Stimulated activated CD4-positive, alpha-beta T cell treated with anti-CD3 and anti-CD28 coated beads, Interleukin-4, amount 100 ng/mL, for 48 hours (primary cell): ENCODE results near the gene PROM2.
"Not testable (repeated sequence)": the region's sequence is repeated elsewhere in the genome, so short reads cannot be mapped to it uniquely, and the experiment has no call there.

Source experiments
- DNase-seq, 2 donors: peaks; one replicate each; pipeline ENCODE4 v3.0.0-alpha.2; 2020; ENCODE audit warnings: low read depth in 2 of 2

PROM2 gene, protein sequence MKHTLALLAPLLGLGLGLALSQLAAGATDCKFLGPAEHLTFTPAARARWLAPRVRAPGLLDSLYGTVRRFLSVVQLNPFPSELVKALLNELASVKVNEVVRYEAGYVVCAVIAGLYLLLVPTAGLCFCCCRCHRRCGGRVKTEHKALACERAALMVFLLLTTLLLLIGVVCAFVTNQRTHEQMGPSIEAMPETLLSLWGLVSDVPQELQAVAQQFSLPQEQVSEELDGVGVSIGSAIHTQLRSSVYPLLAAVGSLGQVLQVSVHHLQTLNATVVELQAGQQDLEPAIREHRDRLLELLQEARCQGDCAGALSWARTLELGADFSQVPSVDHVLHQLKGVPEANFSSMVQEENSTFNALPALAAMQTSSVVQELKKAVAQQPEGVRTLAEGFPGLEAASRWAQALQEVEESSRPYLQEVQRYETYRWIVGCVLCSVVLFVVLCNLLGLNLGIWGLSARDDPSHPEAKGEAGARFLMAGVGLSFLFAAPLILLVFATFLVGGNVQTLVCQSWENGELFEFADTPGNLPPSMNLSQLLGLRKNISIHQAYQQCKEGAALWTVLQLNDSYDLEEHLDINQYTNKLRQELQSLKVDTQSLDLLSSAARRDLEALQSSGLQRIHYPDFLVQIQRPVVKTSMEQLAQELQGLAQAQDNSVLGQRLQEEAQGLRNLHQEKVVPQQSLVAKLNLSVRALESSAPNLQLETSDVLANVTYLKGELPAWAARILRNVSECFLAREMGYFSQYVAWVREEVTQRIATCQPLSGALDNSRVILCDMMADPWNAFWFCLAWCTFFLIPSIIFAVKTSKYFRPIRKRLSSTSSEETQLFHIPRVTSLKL

DNA sequence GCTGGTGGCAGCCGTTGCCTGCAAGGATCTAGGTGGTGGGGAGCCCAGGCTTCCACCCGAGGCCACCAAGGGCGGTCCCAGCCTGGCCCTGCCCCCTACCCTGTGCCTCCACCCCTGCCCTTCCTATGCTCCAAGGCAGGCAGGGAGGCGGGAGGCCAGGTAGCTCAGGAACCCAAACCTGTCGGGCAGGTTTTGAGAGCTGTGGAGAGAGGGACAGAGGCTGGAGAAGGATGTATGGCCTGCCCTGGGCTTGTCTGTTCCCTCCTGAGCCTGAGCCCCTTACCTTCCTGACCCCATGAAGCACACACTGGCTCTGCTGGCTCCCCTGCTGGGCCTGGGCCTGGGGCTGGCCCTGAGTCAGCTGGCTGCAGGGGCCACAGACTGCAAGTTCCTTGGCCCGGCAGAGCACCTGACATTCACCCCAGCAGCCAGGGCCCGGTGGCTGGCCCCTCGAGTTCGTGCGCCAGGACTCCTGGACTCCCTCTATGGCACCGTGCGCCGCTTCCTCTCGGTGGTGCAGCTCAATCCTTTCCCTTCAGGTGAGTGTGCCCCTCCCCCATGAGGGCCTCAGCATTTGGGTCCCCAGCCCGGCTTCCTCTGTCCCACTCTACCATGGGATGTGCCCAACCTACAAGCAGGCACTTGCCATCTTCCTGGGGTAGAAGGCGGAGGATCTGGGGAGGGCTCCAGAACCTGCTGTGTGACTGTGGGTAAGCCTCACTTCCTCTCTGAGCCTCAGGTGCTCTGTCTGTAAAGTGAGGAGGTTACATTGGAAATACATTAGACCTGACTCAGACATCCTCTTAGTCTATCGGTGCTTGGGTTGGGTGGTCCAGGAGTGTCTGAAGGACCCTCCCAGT lies at the start of gene PROM2:
Gene PROM2 (plus strand): TSS at position 159 of the 860 bp plus-strand sequence. CDS start 137 bp downstream, at position 296.
- DNase-seq = no peak

DNA sequence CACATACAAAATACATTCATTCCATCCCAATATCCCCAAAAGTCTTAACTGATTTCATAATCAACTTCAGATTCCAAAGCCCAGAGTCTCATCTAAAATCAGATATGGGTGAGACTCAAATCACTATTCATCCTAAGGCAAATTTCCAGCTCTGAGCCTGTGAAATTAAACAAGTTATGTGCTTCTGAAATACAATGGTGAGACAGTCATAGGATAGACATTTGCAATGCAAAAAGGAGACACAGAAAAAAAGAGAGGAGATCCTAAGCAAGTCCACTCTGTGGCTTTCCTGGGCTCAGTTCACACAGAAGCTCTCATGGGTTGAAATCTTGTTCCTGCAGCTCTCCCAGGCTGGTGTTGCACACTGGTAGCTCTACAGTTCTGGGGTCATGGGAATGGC lies 48.6 kb upstream of the PROM2 start:
- no peak for DNase-seq

DNA sequence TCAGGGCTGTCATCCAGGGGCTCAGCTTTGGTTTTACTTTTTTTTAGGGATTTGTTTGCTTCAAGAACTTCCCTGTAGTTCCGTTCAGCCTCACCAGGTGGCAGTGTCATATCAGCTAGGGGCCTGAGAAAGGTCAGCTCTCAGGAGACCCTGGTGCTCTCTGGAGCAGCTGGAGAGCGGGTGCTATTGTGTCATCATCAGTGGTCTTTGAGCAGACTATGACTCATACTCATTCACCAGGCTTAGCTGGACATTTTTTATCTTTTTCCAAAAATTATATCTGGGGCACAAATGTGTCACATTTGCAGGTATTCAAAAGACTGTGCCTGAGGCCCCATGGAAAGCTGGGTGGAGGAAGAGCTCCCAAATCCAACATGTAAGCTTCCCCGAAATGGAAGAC lies 42.5 kb upstream of the PROM2 start:
- DNase-seq = peak; percentile 14 to 34

DNA sequence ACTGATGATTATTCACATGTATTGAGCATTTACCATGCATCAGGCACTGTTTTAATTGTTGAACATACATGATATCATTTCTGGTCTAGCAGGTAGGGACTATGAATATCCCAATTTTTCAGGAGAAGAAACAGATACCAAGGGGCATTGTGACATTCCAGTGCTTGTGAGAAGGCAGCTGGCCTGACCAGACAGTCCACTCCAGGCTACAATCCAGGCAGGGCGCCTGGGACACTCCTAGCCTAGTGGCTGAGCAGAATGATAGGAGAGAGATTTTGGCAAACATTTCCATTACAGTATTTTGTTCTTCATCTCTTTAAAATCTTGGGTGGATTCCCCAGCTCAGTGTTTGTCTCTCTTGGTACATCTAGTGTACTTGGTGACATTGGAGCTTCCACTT lies 42.0 kb upstream of the PROM2 start:
- DNase-seq = no peak

DNA sequence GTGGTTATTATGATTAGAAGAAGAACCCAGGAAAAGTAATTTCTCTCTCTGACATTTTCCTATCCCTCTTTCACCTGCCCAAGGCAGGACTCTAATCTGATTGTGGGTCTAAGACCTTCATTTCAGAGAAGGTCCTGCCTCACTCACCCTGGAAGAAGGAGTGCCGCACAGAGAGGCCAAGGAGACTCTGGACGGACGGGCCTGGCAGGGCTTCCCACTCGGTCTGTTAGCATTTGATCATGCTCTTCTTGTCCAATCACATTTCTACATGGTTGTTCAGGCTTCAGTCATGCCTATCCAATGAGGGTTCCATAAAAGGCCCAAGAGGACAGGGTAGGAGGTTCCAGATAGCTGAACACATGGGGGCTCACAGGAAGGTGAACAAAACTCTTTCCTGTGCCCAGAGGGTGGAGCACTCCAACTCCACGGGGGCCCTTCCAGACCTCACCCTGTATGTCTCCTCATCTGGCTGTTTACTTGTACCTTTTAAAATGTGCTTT lies 39.9 kb upstream of the PROM2 start:
- no peak for DNase-seq

DNA sequence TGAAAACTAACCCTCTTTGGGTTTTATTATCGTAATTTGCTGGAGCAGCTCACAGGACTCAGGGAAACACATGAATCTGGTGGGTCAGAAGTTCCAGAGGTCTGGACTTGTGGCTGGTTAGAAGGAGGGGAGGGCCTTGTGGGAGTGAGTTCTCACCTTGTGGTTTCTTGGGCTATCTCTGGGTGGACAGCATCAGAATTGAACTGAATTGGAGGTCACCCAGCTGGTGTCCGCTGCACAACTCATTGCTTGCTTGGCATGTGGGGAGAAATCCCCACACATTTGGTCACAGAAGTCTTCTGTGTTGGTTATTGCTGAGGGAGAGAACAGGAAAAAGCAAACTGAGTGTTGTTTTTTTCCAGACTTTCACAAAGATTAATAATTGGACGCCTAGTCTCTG lies 39.4 kb upstream of the PROM2 start:
- DNase-seq = no peak

DNA sequence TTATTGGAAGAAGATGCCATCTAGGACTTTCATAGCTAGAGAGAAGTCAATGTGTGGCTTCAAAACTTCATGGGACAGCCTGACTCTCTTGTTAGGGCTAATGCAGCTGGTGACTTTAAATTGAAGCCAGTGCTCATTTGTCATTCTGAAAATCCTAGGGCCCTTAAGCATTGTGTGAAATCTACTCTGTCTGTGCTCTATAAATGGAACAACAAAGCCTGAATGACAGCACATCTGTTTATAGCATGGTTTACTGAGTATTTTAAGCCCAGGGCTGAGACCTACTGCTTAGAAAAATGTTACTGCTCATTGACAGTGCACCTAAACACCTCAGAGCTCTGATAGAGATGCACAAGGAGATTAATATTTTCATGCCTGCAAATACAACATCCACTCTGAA lies 36.1 kb upstream of the PROM2 start:
- no peak for DNase-seq

DNA sequence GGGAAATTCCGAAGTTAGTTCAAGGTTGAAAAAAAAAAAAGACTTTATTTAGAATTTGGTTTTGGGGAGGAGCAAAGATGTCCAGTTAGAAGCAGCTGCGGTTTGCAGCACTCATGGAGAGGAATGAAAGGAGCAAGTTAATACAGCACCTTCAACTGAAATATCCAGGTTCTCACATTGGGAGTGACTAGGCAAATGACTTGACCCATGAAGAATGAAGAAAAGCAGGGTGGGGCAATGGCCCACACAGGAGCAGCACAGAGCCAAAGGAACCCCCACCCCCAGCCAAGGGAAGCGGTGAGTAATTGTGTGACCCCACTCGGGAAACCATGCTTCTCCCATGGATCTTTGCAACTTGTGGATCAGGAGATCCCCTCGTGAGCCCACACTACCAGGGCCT lies 34.2 kb upstream of the PROM2 start:
- DNase-seq = no peak

DNA sequence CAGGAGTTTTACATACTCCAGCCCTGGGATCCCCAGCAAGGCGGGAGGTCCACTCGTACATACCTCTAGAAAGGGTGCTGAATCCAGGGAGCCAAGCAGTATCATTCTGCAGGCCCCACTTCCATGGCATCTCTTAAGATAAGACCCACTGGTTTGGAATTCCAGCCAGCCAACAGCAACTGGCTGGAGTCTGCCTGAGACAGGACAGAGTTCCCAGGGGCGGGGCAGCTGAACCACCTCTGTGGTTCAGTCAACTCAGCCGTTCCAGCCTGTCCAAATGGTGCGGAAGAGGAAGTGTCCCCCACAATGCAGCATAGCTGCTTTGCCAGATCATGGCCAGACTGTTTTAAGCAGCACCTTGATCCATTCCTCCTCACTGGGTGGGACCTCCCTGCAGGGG lies 33.7 kb upstream of the PROM2 start:
- DNase-seq = no peak

DNA sequence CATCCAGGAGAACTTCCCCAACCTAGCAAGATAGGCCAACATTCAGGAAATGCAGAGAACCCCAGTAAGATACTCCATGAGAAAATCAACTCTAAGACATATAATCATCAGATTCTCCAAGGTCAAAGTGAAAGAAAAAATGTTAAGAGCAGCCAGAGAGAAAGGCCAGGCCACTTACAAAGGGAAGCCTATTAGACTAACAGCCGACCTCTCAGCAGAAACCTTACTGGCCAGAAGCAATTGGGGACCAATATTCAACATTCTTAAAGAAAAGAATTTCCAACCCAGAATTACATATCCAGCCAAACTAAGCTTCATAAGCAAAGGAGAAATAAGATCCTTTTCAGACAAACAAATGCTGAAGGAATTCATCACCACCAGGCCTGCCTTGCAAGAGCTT lies 32.2 kb upstream of the PROM2 start:
- DNase-seq = not testable (repeated sequence)

DNA sequence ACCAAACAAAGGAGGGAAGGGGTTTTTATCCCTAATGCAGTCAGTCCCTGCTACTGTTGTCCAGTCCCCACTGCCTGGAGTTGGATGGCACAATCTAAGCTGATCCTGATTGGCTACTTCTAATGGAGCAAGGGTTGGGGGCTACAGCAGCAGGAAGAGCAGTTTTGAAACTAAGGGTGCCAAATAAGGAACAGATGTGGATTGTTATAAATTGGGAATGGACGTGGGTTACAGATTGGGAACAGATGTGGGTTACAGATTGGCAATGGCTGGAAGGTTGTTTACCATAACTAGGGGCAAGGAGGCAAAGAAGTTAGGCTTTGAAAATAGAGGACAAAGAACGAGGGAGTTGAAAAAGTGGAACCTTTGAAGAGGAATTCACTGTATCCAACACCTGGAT lies 16.0 kb upstream of the PROM2 start:
- DNase-seq = no peak

DNA sequence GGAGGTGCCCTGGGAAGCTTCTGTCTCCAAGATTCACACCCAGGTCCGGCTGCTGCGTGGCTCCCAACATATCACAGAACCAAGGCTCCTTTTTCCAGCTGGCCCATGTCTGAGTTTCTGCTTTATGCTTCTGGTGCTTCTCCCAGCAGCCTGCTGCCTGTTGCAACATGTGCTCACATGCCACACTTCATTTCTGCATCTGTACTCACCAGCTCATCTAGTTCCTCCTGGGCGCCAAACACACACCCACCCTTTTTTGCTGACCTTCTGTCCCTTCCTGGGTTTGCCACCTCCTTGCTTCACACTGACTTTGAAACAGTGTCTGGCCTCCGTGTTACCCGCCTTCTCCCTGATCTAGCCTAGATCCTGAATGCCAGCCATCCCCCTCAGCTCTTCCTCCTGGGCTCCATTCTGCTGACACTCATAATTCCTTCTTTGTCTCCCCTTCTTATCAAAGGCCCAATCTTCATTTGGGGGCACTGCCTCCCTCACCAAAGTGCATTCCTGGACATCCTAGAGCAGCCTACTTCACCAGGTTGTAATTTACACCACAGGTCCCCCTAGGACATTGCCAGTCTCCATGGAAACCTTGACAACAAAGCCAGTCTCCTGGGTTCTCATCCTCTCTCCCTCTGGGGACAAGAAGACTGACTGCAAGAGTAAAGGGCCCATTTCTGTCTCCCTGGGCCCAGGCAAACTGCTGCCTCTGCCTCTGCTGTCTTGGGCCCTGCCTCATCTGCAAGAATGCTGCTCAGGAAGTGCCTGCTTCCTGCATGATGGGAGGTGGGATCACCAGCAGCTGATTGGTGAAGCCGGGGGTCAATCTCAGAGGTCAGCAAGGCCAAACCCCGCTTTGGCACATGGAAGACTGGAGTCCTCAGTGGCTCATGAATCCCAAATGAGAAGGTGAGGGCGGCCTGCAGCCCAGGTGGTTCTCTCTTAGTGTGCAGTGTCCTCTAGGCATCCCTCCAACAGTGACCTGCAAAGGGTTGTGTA lies 13.9 kb upstream of the PROM2 start:
- DNase-seq = no peak

DNA sequence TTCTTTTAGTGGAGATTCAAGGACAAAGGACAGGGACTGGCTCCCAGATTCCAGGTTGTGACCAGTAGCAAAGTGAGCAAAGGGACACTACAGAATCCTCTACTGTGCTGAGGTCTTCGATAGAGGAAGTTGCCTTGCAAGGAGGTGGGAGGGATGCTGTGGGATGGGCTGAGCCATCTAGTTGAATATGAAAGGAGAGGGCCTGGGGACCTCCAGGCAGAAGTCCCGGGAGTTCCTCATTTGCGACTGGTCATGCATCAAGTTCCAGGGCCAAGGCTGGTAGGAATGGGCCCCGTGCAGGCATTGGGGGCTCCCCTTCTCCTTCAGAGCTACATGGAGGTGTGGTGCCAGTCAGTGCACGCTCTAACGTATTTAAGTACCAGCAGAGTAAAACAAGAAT lies 12.6 kb upstream of the PROM2 start:
- DNase-seq = no peak

DNA sequence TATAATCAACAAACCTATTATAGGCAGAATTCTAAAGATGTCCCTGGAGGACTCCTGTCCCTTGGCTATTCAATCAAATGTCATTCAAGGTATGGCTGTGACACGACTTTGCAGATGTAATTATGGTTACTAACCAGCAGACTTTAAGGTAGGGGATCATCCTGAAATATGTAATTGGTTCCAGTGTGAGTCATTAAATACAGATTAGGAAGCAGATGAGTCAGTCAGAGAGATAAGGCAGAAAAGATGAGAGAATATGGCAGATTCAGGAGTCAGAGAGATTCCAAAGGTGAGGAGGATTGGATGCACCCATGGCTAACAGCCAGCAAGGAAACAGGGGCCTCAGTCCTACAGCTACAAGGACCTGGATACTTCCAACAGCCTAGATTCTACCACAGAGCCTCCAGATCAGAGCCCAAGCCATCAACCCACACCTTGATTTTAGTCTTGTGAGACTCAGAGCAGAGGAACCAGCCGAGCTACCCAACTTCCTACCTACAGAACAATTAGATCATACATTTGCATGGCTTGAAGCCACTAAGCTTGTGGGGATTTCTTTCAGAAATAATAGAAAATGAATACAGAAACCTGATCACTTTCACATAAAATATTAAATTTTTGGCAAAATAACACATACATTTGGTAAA lies 11.2 kb upstream of the PROM2 start:
- no peak for DNase-seq

DNA sequence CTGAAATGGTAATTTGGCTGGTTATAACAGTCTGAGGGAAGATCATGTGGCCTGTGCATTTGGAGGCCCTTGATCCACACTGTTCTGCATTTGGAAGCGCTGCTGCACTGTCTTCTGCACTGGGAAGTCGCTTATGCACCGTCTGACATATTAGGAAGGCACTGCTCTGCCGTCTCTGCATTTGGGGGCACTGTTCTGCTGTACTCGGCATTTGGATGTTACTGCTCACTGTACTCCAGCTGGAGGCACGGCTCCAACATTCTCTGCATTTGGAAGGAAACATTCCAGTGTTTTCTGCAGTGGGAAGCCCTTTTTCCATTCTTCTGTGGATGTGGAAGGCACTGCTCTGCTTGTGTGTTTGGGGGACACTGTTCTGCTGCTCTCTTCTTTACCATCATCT lies 9.6 kb upstream of the PROM2 start:
- DNase-seq = no peak

DNA sequence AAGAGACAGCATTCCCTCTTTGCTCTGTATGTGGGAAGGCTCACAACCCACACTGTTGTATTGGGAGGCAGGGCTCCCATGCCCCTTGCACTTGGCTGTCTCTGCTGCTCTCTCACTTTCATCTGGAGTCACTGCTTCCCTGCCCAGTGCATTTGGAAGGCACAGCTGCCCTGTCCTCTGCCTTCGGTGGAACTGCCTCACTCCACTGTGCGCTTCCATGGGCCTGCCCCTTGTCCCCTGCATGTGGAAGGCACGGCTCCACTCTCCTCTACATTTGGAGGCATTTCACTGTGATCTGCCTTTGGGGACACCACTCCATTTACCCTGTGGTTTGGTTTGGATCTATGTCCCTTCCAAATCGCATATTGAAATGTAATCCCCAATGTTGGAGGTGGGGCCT lies 9.1 kb upstream of the PROM2 start:
- DNase-seq = no peak

DNA sequence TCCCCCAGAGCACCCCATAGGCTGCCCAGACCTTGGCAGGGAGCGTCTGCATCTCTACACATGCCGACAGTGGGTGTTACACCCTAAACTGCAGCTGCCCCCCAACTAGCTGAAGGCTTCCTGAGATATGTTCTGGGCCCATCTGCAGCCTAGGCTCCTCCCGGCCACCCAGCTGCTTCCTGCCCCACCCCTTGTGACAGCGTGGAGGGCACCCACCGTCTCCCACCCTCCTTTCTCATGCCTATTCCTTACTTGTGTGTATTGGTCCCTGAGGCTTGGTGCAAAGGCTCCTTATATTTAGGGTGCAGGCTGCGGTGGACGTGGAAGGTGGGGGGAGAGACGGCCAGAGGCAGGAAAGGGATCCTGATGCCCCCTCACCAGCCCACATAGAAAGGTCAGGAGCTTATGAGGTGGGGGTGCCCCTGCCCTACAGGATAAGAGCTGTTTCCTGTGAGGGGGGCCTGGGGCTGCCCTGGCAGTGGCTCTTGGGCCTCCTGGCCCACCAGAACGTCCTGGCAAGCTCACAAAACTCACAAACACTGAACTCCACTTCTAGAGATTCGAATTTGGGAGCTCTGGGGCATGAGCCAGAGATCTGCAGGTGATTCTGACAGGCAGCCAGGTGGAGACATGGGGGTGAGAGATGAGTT lies 7.3 kb upstream of the PROM2 start:
- no peak for DNase-seq

DNA sequence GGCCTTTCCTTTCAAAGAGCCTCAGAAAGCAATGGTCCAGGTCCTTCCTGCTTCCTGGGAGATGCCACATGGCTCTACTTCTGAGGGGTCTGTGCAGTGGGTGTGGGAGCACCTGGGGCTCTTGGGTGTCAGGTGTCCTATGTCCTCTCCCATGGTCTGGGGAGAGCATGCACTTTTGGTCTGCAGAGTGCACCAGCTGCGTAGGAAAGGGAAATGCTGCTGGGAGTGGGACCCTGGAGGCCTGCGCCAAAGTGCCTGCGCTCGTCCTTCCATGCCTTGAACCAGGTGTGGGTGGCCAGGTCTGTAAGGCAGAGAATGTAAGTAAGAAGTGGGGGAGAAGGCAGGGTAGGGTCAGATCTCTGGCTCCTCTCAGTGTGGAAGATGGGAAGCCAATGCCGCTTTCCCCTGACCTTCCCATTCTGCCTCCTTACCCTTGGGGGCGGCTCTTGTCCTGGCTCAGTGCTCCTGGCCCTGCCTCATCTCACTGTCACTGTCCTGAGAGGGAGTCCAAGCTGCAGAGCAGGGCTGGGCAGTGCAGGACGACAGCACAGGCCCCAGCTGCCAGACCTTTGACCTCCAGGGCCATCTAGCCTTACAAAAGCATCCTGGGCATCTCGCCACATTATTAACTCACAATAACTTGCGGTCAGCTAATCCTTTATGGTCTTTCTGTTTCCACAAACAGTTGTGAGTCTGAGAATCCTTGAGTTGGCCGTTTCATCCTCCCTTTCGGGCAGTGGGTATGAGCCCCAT lies 6.6 kb upstream of the PROM2 start:
- DNase-seq = no peak
